AML-193 (cell line): ENCODE data around the gene TAPBP.

ENCODE experiments used
- DNase-seq, 2 experiments: peaks; one replicate each; lab custom pipeline; 2025; lab: John Stamatoyannopoulos, UW

The TAPBP gene

DNA sequence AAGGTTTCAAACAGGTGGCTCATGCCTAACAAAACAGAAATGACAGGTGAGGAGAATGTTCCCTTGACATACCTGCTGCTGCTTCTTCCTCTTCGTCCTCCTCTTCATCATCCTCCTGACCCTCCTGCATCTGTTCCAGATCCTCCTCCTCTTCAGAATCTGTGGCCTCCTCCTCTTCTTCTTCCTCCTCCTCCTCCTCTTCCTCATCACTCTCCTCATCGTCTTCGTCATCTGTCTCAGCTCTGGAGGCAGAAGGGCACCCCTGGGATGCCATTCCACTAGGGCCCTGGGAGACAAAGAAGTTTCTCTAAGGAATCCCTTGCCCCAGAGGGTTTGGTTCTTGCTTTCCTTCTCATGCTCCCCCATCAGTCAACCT, 6.0 kb upstream of the TAPBP start:
- DNase-seq = no peak

DNA sequence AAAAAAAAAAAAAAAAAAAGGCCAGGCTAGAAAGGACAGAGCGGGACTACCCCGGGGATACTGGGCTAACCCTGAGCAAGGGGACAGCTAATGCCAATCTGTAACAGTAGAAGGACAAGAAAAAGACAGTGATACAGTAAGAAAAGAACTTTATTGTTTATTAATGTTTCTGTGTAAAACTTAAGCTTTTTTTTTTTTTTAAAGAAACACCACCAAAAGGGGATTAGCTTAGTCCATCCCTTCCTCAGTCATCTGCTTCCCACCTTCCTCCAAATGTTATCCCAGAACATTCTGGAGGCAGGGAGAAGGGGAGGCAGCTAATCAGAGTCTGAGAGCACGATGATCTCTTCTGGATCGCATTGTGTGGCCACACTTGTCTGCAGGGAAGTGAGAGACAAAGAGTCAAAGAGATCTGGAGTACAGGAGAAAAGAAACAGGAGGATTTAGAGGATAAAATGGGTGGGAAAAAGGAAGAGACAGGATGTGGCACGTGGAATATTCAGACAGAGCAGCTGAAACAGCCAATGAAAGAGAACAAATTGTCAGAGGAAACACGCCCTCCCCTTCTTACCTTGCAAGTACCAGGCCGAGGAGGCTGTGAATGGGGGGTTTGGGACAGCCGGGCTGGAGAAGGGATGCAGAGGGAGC, 4.7 kb upstream of the TAPBP start:
- DNase-seq = no peak

DNA sequence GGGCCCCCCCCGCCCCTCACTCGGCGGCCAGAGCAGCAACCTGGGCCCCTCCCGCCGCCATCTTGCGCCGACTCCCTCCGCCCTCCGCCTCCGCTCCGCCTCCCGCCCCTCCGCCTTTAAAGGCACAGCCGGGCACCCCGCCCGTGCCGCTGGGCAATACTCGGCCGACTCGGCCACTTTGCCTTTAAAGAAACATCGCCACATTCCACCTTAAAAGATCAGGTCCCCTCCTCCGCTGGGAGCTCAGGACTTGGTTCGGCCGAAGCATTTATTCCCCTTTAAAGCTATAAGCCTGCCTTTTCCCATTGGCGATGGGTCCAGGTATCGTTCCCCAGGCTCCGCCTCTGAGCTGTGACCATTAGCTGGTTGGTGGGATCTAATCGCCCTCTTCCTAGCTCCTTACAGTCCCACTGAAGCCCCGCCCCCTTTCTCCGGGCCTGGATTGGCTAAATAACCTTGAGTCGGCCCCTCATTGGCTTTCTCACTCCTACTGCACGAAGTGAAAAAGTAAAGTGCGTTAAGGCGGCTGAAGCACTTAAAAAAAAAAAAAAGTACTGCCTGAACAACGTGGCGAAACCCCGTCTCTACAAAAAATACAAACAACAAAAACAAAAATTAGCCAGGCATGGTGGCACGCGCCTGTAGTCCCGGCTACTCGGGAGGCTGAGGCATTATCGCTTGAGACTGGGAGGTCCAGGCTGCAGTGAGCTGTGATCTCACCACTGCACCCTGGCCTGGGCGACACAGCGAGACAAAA, 4.0 kb upstream of the TAPBP start, which contains the start of gene ZBTB22:
ZBTB22 (minus strand) TSS at position 76 of the 757 bp plus-strand sequence. CDS start 828 bp downstream, outside the sequence.
- DNase-seq = peak; percentile 99

DNA sequence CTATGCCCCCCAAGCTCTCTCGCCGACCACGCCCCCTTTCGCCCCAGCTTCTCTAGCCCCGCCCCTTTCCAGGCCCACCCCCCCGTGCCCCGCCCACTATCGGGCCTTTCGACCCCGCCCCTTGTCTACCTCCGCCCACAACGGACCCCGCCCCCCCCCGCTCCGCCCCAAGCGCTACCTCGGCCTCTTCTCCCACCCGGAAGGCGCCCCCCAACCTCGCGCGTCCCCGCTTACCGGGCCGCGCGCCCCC, 3.5 kb upstream of the TAPBP start:
- DNase-seq = peak in 1 of 2 experiments; percentile 60

DNA sequence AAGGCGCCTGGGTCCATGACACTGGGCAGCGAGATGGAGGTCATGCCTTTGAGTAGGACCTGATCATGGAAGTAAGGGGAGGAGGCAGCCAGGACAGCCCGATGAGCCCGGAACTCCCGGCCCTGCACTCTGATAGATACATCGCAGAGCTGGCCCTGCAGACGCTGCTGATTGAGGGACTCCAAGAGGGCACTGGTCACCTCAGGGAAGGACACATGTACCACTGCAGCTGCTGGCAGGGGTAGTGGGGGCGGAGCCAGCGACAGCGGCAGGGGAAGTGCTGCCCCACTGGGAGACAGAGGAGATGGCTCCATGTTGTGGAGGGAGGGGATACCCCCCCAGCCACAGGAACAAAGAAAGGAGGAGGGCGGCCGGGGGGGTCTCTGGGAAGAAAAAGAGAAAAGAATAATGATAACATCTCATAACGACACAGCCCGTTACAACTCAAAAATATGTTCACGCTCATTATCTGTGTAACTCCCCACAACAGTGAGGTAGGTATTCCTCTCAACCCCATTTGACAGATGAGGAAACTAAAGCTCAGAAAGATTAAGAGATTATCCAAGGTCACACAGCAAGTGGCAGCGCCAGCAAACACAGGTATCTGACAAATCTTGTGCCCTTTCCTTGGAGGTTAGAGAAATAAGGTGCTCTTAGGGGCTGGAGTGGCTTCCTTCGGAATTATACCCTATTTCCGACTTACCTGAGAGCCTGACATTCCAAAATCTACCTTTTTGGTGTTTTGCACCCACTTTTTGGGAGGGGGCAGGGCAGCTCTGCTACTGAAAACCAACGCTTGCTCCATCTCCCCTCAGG, 2.9 kb upstream of the TAPBP start:
- no peak for DNase-seq

DNA sequence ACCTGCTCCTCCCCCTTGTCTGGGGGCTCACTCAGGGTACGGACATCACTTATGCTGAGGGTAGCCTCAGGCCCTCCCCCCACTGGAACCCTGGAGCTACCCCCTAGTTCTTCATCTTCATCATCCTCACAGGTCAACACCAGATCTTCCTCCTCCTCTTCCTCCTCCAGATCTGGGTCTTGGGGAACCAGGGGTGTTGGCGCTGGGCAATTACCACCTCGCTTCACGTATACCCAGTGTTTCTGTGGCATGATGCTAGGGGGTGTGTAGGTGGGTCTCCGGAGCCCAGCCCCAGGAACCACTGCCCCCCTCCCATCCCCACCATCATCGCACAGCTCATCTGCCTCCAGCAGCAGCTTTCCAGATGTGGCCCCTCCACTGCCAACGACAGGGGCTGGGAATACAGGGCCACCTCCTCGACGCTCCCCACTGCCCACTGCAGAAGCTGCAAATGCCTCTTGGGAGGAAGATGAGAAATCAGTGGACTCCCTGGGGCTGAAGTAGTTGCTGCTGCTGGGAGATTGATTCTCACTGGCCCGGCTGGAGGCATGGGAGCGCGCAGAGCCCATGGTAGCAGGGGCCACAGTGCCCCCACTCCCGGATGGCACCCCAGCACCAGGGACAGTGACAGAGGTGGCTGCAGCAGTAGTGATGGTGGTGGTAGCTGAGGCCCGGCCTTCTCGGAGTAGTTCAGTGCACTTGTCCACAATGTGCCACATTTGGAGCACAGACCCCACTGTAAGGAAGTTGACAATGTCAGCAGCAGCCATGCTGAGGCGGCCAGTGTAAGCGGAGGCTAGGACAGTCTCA, 2.1 kb upstream of the TAPBP start:
- DNase-seq = no peak

DNA sequence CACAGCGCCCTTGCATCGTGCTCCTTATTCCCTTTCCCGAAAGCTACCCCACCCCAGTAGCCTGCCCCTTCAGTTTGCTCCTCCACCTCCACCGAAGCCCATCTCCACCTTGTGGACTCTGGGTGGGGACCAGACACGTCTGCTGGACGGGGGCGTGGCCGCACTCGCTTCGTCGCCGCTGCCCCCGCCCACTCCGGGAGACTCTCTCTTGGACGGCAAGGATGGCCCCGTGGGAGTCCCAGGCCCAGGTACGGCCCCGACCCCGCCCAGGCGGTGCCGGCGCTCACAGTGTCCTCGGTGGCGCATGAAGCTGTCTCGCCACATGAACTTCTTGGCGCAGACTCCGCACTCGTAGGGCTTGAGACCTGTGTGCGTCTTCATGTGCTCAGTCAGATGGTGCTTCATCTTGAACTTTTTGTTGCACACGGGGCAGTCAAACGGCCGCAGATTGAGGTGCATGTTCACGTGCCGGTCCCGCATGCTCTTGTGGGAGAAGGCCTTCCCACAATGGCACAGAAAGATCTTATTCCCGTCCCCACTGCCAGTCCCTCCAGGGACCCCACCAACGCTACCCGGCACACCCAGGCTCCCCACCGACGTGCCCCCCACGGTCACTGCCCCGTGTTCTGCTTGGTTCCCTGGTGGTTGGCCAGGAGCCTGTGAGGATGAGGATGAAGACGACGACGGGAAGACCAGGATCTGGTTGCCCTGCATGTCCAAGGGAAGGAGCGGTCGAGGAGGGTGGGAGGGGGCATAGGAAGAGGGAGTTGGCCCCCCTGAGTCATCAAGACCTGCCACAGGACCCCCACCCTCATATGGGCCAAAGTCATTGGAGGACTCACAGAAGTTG, 1.3 kb upstream of the TAPBP start:
- no peak for DNase-seq

DNA sequence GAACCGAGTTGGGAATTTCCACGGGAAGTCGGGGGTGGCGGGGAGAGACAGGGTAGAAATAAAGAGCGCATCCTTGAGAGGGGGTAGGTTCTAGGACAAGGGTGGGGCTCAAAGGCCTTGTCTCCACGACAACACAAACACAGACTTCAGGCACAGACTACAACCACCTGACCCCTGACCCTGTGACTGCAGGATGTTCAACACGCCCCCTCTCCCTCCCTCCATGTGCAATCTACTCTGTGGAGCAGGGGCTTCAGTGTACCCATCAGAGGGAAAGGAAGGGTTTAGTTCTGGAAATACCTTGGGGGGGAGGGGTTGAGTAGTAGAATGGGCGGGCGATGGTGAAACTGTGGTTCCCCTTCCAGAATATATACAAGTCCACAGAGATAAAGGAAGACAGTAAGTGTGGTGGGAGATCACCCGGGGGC, 651 bp upstream of the TAPBP start:
- DNase-seq = peak; percentile 48 to 49

DNA sequence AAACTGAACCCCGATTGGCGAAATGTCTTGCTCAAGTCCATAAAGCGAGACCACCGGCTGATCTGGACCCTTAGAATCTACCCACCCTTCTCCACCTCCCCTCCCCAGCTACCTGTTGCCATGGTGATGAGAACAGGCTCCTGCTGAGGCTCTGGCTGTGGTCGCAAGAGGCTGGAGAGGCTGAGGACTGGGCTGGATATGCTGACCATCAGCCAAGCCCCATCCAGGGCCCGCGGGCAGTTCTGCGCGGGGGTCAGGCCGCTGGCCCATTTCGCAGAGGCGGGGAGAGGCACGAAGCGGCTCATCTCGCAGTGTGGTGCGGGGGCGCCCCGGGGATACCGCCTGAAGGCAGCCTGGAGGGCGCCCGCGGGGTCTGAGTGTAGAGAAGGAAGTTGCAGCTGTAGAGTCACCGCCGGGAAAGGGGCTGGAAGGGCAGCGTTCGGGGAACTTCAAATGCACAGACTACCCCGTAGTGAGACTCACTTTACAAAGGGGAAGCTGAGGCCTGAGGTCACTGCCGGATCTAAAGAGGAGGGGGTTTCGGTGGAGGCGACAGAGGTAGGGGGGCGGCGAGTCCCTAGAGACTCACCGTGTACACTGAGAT, 671 bp downstream of the TAPBP start:
- DNase-seq = peak; percentile 45 to 60

DNA sequence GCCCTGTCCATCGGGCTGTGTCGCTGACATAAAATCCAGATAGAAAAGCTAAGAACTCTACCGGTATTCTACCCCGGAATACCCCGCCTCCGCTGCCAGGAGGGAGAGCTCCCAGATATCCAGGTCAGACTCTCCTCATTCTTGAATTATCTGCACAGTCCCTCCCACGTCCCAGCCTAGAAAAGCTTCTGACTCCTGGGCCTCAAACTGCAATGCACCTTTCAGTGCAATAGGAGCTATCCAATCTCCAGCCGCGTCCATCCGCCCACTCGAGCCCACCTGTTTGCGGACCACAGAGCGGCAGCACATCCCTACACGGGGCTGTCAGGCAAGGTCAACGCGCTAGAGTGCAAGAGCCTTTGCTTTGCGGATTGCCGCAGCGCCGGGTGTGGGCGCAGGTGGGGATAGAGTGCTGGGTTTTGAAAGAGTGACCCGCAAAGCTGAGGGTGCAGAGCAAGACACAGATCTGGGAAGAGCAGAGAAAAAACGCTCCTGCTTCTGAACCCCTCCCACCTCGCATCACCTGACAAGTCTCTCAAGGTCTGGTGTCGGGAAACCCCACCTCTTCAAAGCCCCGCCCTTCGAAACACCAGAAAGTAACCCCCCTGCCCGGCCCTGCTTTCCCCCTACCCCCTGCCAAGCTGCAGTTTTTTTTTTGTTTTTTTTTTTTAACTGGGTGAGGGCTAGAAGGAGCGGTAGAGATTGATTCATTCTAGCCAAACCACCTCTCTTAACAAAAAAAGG, 1.3 kb downstream of the TAPBP start:
- DNase-seq = peak; percentile 57 to 79

DNA sequence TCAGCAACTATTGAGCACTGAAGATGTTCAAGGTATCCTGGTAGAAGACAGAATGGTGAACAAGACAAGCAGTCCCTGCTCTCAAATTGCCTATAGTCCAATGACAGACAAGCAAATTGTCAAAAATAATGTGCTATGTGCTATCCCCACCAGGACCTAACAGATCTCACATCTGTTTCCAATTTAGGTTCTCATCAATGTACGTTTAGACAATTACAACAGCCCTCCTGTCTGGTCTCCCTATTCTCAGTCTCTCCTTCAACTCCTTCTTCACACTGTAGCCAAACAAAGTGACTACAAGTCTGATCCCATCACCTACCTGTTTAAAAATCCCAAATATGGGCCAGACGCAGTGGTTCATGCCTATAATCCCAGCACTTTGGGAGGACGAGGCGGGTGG, 7.5 kb downstream of the TAPBP start:
- DNase-seq = no peak

DNA sequence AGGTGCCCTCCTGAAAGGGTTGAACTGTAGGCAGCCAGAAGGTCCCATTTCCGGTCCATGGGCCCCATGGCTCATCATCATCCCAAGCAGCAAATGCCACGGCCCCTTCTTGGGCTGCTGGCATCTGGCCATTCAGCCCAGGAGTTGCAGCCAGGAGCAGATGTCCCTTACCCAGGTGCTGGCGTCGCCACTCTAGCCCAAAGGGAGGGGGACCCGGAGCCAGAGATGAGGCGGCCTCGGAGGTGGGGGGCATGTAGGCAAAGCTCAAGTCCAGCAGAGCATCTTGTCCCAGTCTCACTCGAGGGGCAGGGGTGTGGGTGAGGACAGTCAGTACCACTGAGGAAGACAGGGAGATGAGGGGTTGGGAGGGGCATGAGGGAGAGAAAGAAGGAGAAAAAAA, 8.8 kb downstream of the TAPBP start:
- DNase-seq = no peak

DNA sequence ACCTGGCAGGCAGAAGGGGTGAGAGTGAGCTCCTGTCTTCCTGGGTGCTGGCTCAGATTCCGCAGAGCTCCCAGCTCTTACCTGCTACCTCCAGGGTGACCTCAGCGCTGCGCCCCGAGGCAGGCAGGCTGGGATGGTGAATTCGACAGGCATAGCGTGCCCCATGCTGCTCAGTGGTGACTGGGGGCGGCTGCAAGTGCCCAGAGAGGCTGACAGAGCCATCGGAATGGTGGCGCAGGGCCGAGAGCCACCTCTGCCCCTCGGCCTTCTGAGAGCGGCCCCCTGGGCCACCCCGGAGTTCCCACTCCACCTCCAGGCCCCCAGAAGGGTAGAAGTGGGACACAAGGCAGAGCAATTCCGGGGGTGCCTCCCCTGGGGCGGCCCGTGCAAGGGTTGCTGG, 9.7 kb downstream of the TAPBP start:
- no peak for DNase-seq

DNA sequence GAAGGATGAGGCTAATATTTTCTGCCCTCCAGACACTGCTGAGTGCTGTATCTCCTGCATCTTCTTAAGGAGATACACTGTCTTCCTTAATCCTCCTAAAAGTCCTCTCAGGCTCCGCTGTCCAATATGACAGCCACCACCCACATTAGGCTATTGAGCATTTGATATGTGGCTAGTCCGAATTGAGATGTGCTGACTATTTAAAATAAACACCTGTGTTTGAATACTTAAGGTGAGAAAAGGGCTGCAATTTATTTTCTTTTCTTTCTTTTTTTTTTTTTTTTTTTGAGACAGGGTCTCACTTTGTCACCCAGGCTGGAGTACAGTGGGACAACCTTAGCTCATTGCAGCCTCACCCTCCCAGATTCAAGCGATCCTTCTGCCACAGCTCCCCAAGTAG, 12.0 kb downstream of the TAPBP start:
- DNase-seq = no peak

DNA sequence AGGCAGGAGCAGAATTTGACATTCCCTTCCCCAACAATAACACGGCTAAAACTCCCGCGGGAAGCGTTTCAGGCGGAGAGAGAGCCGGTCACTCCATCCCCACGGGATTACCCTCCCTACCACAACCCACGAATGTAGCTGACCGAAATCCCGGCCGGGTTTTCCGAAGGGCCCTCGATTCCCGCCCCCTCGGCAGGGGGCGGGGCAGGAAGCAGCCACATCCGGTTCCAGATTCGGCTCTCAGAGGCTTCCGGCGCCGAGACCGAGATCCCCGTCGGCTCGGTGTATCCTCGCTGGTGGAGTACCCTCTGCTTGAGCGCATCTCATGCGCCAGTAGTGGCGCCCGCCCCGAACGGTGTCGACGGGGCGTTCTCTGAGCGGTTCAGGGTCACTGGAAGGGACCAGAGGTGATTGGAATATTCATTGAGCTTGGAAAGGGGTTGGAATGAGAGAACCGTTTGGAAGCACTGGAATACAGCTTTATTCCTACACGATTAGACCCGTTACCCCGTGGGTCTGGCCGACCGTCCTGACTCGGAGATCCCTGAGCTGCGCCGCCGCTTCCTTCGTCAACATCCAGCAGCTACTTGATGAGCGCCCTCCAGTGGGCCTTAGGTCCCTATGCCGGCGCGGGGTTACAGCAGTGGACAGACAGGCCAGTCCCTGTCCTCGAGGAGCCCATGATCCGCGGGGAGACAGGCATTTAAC, 14.5 kb downstream of the TAPBP start:
- DNase-seq = peak; percentile 90 to 91

DNA sequence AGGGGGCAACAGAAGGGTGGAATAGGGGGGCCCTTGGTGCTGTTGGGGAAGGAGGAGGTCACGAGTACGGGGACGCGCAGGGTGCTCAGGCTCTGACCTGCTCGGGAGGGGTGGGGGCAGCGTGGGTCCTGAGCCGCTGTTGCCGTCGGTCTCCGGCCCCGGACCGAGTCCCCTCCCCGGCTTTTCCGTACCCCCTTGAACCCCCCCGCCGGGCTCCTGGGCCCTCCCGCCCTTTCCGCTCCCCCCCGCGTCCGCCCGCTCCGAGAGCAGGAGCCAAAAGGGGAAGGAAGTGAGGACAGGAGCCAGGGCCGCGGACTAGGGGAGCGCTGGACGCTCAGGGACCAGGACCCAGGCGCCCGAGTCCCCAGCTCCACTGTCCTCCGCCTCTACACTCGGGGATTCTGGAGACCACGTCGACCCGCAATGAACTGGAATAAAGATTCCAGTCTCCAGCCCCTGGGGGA, 15.1 kb downstream of the TAPBP start, which contains the start of gene RGL2:
RGL2 (minus strand) TSS at position 170 of the 464 bp plus-strand sequence. CDS start 332 bp downstream, outside the sequence.
- DNase-seq = peak; percentile 86

DNA sequence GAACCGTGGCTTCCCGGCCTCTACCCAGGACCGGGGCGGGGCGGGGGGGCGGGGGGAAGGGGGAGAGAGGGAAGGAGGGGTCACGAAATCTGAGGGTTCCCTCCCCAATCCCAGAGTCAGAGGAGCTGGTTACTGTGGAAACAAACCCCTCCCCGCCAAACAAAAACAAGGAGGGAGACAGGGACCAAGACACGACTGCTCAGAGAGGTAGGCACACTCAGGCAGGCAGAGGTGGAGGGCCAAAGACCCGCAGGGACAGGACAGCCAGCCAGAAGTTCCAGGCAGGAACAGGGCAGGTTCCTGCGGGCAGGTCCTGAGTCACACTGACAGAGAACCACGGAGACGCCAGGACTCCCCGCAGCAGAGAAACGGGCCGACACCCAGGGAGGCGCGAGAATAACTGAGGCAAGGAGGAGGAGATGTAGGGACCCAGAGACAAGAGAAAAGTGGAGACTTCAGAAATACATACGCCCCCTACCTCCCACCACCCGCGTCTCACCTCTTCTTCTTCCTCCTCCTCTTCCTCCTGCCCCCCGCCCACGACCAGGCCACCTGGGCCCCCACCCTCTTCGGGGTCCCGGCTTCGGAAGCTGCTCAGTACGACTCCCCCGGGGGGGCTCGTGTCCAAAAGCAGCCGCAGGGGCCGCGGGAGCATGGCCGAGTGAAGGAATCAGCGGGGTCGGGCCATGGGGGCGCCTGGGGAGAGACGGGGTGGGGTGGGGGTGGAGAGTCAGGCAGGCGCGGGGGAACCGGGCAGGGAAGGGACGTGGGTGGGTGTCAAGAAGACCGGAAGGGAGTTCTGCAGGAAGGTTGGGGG, 15.7 kb downstream of the TAPBP start:
- peak; percentile 69 to 83 for DNase-seq

DNA sequence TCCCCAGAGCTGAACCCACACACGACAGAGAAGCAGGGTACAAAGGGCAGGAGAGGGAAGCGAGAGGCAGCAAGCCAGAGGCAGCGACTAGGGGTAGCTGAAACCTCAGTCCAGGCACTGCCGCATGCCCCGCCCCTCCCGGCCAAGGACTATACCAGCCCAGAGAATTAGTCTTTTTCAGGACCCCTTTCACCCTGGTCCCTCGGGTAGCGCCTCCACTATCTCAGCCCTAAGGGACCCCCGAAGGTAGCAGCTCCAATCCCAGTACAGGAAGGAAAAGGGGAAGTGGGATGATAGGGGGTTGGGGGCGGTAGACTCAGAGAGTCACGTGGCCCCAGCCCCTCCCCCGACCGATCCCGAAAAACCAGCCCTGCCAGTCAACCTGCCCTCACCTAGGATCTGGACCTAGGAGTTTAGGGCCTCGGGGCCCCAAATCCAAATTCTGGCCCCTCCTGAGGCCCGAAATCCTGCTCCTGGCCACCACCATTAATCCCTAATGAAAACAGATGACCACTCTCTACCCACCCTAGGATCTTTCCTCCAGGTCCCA, 16.4 kb downstream of the TAPBP start:
- no peak for DNase-seq
